Glomerular endothelial cell (primary cell): Measurements from ENCODE around the gene SCFD2. TPM values are rescaled to one million over a fixed set of nuclear protein-coding genes. Genes with fewer than 3 reads are reported as not detected.
"Not testable (repeated sequence)": the region's sequence is repeated elsewhere in the genome, so short reads cannot be mapped to it uniquely, and the experiment has no call there.

Experiments used
- DNase-seq: peaks from one replicate; pipeline ENCODE4 v3.0.0-alpha.2; 2011; ENCODE audit warnings: low read depth, low spot score; ENCODE audit errors: extremely low read depth
- total RNA-seq: library from RNA; depleted of rRNA; stranded (reverse); fragments of >200 nt; gene quantifications from 2 replicates; pipeline ENCODE4 v1.2.3, GENCODE V29; 2015

Gene SCFD2
- total RNA-seq, 1 donor from 2014 or later = 14.4 TPM

GRCh38 chr4:53152467-53152866 is 213.4 kb downstream of the SCFD2 start:
- no peak for DNase-seq

GRCh38 chr4:53151489-53151788 is 214.4 kb downstream of the SCFD2 start:
- DNase-seq = no peak

- no peak for DNase-seq
Observed at GRCh38 chr4:53150631-53151488, 215.0 kb downstream of the SCFD2 start.

GRCh38 chr4:53147711-53148110 is 218.2 kb downstream of the SCFD2 start:
- no peak for DNase-seq

- no peak for DNase-seq
Observed at GRCh38 chr4:53147197-53147596, 218.7 kb downstream of the SCFD2 start.

- no peak for DNase-seq
Observed at GRCh38 chr4:53141308-53141707, 224.6 kb downstream of the SCFD2 start.

GRCh38 chr4:53139256-53139655 is 226.6 kb downstream of the SCFD2 start:
- not testable (repeated sequence) for DNase-seq

GRCh38 chr4:53137468-53137867 is 228.4 kb downstream of the SCFD2 start:
- no peak for DNase-seq

GRCh38 chr4:53136954-53137353 is 228.9 kb downstream of the SCFD2 start:
- DNase-seq = no peak

- DNase-seq = no peak
Observed at GRCh38 chr4:53132132-53132891, 233.5 kb downstream of the SCFD2 start.

GRCh38 chr4:53131562-53131925 is 234.3 kb downstream of the SCFD2 start:
- no peak for DNase-seq

GRCh38 chr4:53130896-53131561 is 234.8 kb downstream of the SCFD2 start:
- no peak for DNase-seq

- DNase-seq = peak; percentile 34
Observed at GRCh38 chr4:53128706-53129357, 237.0 kb downstream of the SCFD2 start.

GRCh38 chr4:53128231-53128630 is 237.6 kb downstream of the SCFD2 start:
- DNase-seq = no peak

- no peak for DNase-seq
Observed at GRCh38 chr4:53127365-53127764, 238.5 kb downstream of the SCFD2 start.

- no peak for DNase-seq
Observed at GRCh38 chr4:53126099-53126498, 239.8 kb downstream of the SCFD2 start.

GRCh38 chr4:53123819-53124218 is 242.0 kb downstream of the SCFD2 start:
- no peak for DNase-seq

GRCh38 chr4:53123171-53123570 is 242.7 kb downstream of the SCFD2 start:
- no peak for DNase-seq

- DNase-seq = no peak
Observed at GRCh38 chr4:53122280-53123116, 243.4 kb downstream of the SCFD2 start.

GRCh38 chr4:53121264-53121865 is 244.5 kb downstream of the SCFD2 start:
- DNase-seq = no peak
